Mesothelial cell of epicardium (in vitro differentiated cells): ENCODE data around the gene SLC12A7. TPM values are rescaled to one million over a fixed set of nuclear protein-coding genes. Genes with fewer than 3 reads are reported as not detected.

Experiments
- DNase-seq, 2 experiments: peaks; one replicate each; pipeline ENCODE4 v3.0.0; 2021; ENCODE audit warnings: low spot score in 2 of 2; ENCODE audit not compliant: unreplicated experiment in 2 of 2
- H3K27ac Mint-ChIP-seq: 2 replicates; pipeline ENCODE4 v1.8.0; 2021; ENCODE audit warnings: mixed read lengths
- H3K27me3 Mint-ChIP-seq: 2 replicates; pipeline ENCODE4 v1.8.0; 2021; ENCODE audit warnings: low read depth, mixed read lengths
- H3K36me3 Mint-ChIP-seq: 2 replicates; pipeline ENCODE4 v1.8.0; 2021; ENCODE audit warnings: mixed read lengths
- H3K4me1 Mint-ChIP-seq: 2 replicates; pipeline ENCODE4 v1.8.0; 2021; ENCODE audit warnings: mixed read lengths
- H3K4me3 Mint-ChIP-seq: 2 replicates; pipeline ENCODE4 v1.8.0; 2021; ENCODE audit warnings: mild to moderate bottlenecking, moderate library complexity, mixed read lengths
- H3K9me3 Mint-ChIP-seq: 2 replicates; pipeline ENCODE4 v1.8.0; 2021; ENCODE audit warnings: mixed read lengths
- CTCF ChIP-seq: fragments of 200-600 bp; sonication (generic); IDR thresholded peaks from one replicate; pipeline ENCODE4 v1.5.0; 2021; ENCODE audit warnings: antibody characterized with exemption; ENCODE audit not compliant: unreplicated experiment
- total RNA-seq: library from RNA; stranded (reverse); gene quantifications from 3 replicates; pipeline ENCODE4 v1.2.1, GENCODE V29; 2021

SLC12A7 gene
- total RNA-seq, 1 donor from 2014 or later = 34.9 TPM

- Mint-ChIP-seq H3K4me1 (peaks cover 14% of the 10 kb centered on the region), H3K36me3 (no peaks in the 10 kb centered on the region), H3K4me3 (no peak overlapping the region), H3K27ac (peak overlapping the region; percentile 74), H3K9me3 (no peaks in the 10 kb centered on the region), H3K27me3 (no peaks in the 10 kb centered on the region)
- TF ChIP-seq CTCF = no peak
- no peak for DNase-seq
These were observed 22.7 kb downstream of the SLC12A7 start for GRCh38 chr5:1089146-1089545.

GRCh38 chr5:1088726-1089125 lies 23.1 kb downstream of the SLC12A7 start:
- TF ChIP-seq CTCF = no peak
- Mint-ChIP-seq H3K27me3 (no peaks in the 10 kb centered on the region), H3K27ac (no peak overlapping the region), H3K9me3 (no peaks in the 10 kb centered on the region), H3K36me3 (no peaks in the 10 kb centered on the region), H3K4me3 (no peak overlapping the region), H3K4me1 (peaks cover 14% of the 10 kb centered on the region)
- no peak for DNase-seq

GRCh38 chr5:1088031-1088430 lies 23.8 kb downstream of the SLC12A7 start:
- Mint-ChIP-seq H3K36me3 (no peaks in the 10 kb centered on the region), H3K27ac (no peak overlapping the region), H3K4me1 (peaks cover 14% of the 10 kb centered on the region), H3K27me3 (no peaks in the 10 kb centered on the region), H3K4me3 (no peak overlapping the region), H3K9me3 (no peaks in the 10 kb centered on the region)
- no peak for DNase-seq
- no peak for TF ChIP-seq CTCF

- no peak for TF ChIP-seq CTCF
- no peak for DNase-seq
- Mint-ChIP-seq H3K4me1 (peaks cover 14% of the 10 kb centered on the region), H3K27ac (no peak overlapping the region), H3K4me3 (no peak overlapping the region), H3K27me3 (no peaks in the 10 kb centered on the region), H3K9me3 (no peaks in the 10 kb centered on the region), H3K36me3 (no peaks in the 10 kb centered on the region)
These were observed 24.4 kb downstream of the SLC12A7 start for GRCh38 chr5:1087428-1087827.

- Mint-ChIP-seq H3K9me3 (no peaks in the 10 kb centered on the region), H3K36me3 (no peaks in the 10 kb centered on the region), H3K4me1 (peaks cover 14% of the 10 kb centered on the region), H3K4me3 (no peak overlapping the region), H3K27me3 (no peaks in the 10 kb centered on the region), H3K27ac (no peak overlapping the region)
- no peak for TF ChIP-seq CTCF
- no peak for DNase-seq
These were observed 25.0 kb downstream of the SLC12A7 start for GRCh38 chr5:1086871-1087270.

- no peak overlapping the region for H3K27ac Mint-ChIP-seq
- DNase-seq = no peak
- peaks cover 2% of the 10 kb centered on the region for H3K36me3 Mint-ChIP-seq
- H3K4me1 Mint-ChIP-seq = peaks cover 14% of the 10 kb centered on the region
- no peaks in the 10 kb centered on the region for H3K9me3 Mint-ChIP-seq
- H3K27me3 Mint-ChIP-seq = no peaks in the 10 kb centered on the region
- H3K4me3 Mint-ChIP-seq = no peak overlapping the region
- no peak for TF ChIP-seq CTCF
These were observed 25.7 kb downstream of the SLC12A7 start for GRCh38 chr5:1086137-1086536.
